GM12878 (cell line): ENCODE data around the gene FANCC. TPM values are rescaled to one million over a fixed set of nuclear protein-coding genes. Genes with fewer than 3 reads are reported as not detected.

Experiments used
- ATAC-seq: fragments of 200-7000 bp; cut with Tn5 transposase; 3 replicates; pipeline ENCODE4 v1.9.1; 2020; ENCODE audit warnings: mild to moderate bottlenecking, moderate library complexity
- BruUV-seq: library from RNA; stranded (reverse); fragments of 400-500 nt; replicated peaks from 2 replicates; lab custom pipeline; 2021; lab: Mats Ljungman, UMichigan
- CTCF ChIA-PET: fragments of 300-600 bp; sonication (Branson Sonifier 250); formaldehyde crosslinking; extraction: SDS; loops from one replicate; lab custom pipeline; 2021; ENCODE audit warnings: inconsistent platforms; lab: Yijun Ruan, JAX
- POLR2A ChIA-PET: fragments of 350-600 bp; formaldehyde crosslinking; extraction: SDS; loops from one replicate; lab custom pipeline; 2021; ENCODE audit warnings: inconsistent platforms; lab: Charles Lee
- RAD21 ChIA-PET: fragments of 300-600 bp; sonication (Branson Sonifier 250); formaldehyde crosslinking; loops from one replicate; lab custom pipeline; 2023; ENCODE audit warnings: antibody characterized with exemption; ENCODE audit not compliant: unreplicated experiment; lab: Charles Lee
- SMC1A ChIA-PET: fragments of 300-600 bp; sonication (Branson Sonifier 250); formaldehyde crosslinking; loops from one replicate; lab custom pipeline; 2023; ENCODE audit not compliant: unreplicated experiment, uncharacterized antibody; lab: Charles Lee
- DNase-seq: peaks from one replicate; pipeline ENCODE4 v3.0.0-alpha.2; 2011; ENCODE audit warnings: low read depth, low spot score
- FAIRE-seq: peaks from 3 replicates; lab custom pipeline; 2011; peaks lifted over from hg19 to GRCh38; lab: Jason Lieb, UNC
- H2AFZ ChIP-seq: 2 replicates; pipeline ENCODE4 v1.6.0; 2011; ENCODE audit warnings: low read depth, low read length, control low read depth; ENCODE audit not compliant: control insufficient read depth
- H3K27ac ChIP-seq: 2 replicates; pipeline ENCODE4 v1.5.1; 2011; ENCODE audit warnings: control low read depth; ENCODE audit not compliant: control insufficient read depth, insufficient read depth
- H3K27me3 ChIP-seq, 2 experiments: replicated peaks in 1 of 2; 2 replicates each; pipeline versions ENCODE4 v1.6.0 to v1.6.1; 2011; ENCODE audit warnings: low read length in 1 of 2; ENCODE audit not compliant: control insufficient read depth in 2 of 2, insufficient read depth in 2 of 2
- H3K36me3 ChIP-seq, 2 experiments: 2 replicates each; pipeline ENCODE4 v1.5.1; 2011; ENCODE audit warnings: low read length in 1 of 2; ENCODE audit not compliant: control insufficient read depth in 2 of 2, insufficient read depth in 2 of 2
- H3K4me1 ChIP-seq: 2 replicates; pipeline ENCODE4 v1.6.1; 2011; ENCODE audit warnings: mild to moderate bottlenecking, low read length, moderate library complexity, mixed read lengths; ENCODE audit not compliant: control insufficient read depth, insufficient read depth
- H3K4me2 ChIP-seq: 2 replicates; pipeline ENCODE4 v1.6.0; 2011; ENCODE audit warnings: control low read depth; ENCODE audit not compliant: control insufficient read depth, insufficient read depth
- H3K4me3 ChIP-seq: fragments of 200-600 bp; sonication (generic); 2 replicates; pipeline ENCODE4 v1.5.1; 2016
- H3K79me2 ChIP-seq: 2 replicates; pipeline ENCODE4 v1.6.0; 2011; ENCODE audit warnings: low read length; ENCODE audit not compliant: control insufficient read depth, insufficient read depth
- H3K9ac ChIP-seq: 2 replicates; pipeline ENCODE4 v1.8.0; 2011; ENCODE audit warnings: low read length, control low read depth, mixed read lengths; ENCODE audit not compliant: control insufficient read depth, insufficient read depth
- H3K9me3 ChIP-seq: replicated peaks from 3 replicates; pipeline ENCODE4 v1.5.1; 2011; ENCODE audit warnings: mild to moderate bottlenecking, low read length; ENCODE audit not compliant: control insufficient read depth, insufficient read depth
- H4K20me1 ChIP-seq: 2 replicates; pipeline ENCODE4 v1.6.0; 2011; ENCODE audit not compliant: control insufficient read depth, insufficient read depth
- ASH2L ChIP-seq: fragments of 300-600, 200-600 bp; sonication (generic); IDR thresholded peaks from 2 replicates; pipeline ENCODE4 v1.6.1; 2017; ENCODE audit warnings: low read depth, mild to moderate bottlenecking, borderline replicate concordance
- BACH1 ChIP-seq: fragments of 450-650 bp; IDR thresholded peaks from 2 replicates; pipeline ENCODE4 v1.6.1; 2017; ENCODE audit warnings: mild to moderate bottlenecking, borderline replicate concordance
- CTCF ChIP-seq, 3 experiments: IDR thresholded peaks in 2 of 3; conservative IDR thresholded peaks in 1 of 3; 2 replicates each; pipeline ENCODE4 v1.5.1; 2011; ENCODE audit warnings: low read depth in 3 of 3, low read length in 3 of 3, mild to moderate bottlenecking in 3 of 3, control low read depth in 2 of 3, moderate library complexity in 2 of 3, inconsistent platforms in 1 of 3, mixed read lengths in 1 of 3; ENCODE audit not compliant: control insufficient read depth in 2 of 3, insufficient read depth in 1 of 3; ENCODE audit errors: extremely low read depth in 1 of 3
- HDAC6 ChIP-seq: fragments of 200-600 bp; sonication (generic); IDR thresholded peaks from one replicate; pipeline ENCODE4 v1.8.0; 2017; ENCODE audit warnings: antibody characterized with exemption; ENCODE audit not compliant: unreplicated experiment
- HDGF ChIP-seq: fragments of 450-650 bp; IDR thresholded peaks from 2 replicates; pipeline ENCODE4 v1.6.1; 2016; ENCODE audit warnings: antibody characterized with exemption
- HSF1 ChIP-seq: fragments of 150-350 bp; IDR thresholded peaks from 2 replicates; pipeline ENCODE4 v1.6.1; 2014; ENCODE audit warnings: mild to moderate bottlenecking, low read depth, low read length
- PML ChIP-seq: IDR thresholded peaks from 2 replicates; pipeline ENCODE4 v1.6.1; 2012; ENCODE audit warnings: low read length, inconsistent platforms
- POU2F2 ChIP-seq: IDR thresholded peaks from 3 replicates; pipeline ENCODE4 v1.6.1; 2011; ENCODE audit warnings: low read depth, mild to moderate bottlenecking, low read length, borderline replicate concordance
- RFX5 ChIP-seq: IDR thresholded peaks from 2 replicates; pipeline ENCODE4 v1.6.1; 2011; ENCODE audit warnings: low read depth, low read length, improper control_type of control experiment
- SUZ12 ChIP-seq: fragments of 200-600 bp; sonication (generic); IDR thresholded peaks from one replicate; pipeline ENCODE4 v1.6.1; 2018; ENCODE audit warnings: antibody characterized with exemption, mild to moderate bottlenecking; ENCODE audit not compliant: unreplicated experiment
- ZBED1 ChIP-seq: IDR thresholded peaks from 2 replicates; pipeline ENCODE4 v1.6.1; 2016; ENCODE audit warnings: borderline replicate concordance
- ZNF687 ChIP-seq: fragments of 450-650 bp; IDR thresholded peaks from 2 replicates; pipeline ENCODE4 v1.6.1; 2017; ENCODE audit warnings: mild to moderate bottlenecking, moderate library complexity
- WGBS: methylation state at CpG from one replicate; pipeline ENCODE4 v1.1.6; 2016; ENCODE audit warnings: low lambda C conversion rate; ENCODE audit not compliant: insufficient replicate concordance, insufficient coverage; ENCODE audit errors: missing lambda C conversion rate; 5-methylcytosine and 5-hydroxymethylcytosine counted together
- in situ Hi-C: fragments of 300-500 bp; cut with MboI; formaldehyde crosslinking; loops from 9 replicates; pipeline ENCODE4 v1.14.3; 2018; ENCODE audit warnings: mixed read lengths
- intact Hi-C: fragments of 100-400 bp; cut with micrococcal nuclease; formaldehyde crosslinking; loops from one replicate; pipeline ENCODE4 v1.14.2; 2022; ENCODE audit not compliant: unreplicated experiment
- polyA plus RNA-seq, 11 experiments: library from polyadenylated mRNA; depleted of rRNA in 4 of 11; unstranded in 6 of 11; stranded (reverse) in 5 of 11; fragments of >200 nt; fragmentation: Nextera tagmentation in 4 of 11; fragmentation: Illumina TruSeq in 1 of 11; extraction: Ambion mirVana in 4 of 11; extraction: Trizol in 1 of 11; gene quantifications; 1 replicate in 1 of 11; 2 replicates in 10 of 11; pipeline versions ENCODE4 v1.2.1 to v1.2.3, GENCODE V29; 2011 to 2016; ENCODE audit warnings: inconsistent platforms in 2 of 11, missing spikeins in 2 of 11, low read depth in 1 of 11
- total RNA-seq, 4 experiments: library from RNA; depleted of rRNA in 3 of 4; stranded (reverse); fragments of >200 nt in 3 of 4; fragmentation: Illumina TruSeq in 1 of 4; extraction: Trizol in 1 of 4; gene quantifications; 2 replicates each; pipeline versions ENCODE4 v1.2.1 to v1.2.3, GENCODE V29; 2013 to 2021

Gene FANCC
- total and polyA plus RNA-seq, 10 of the 15 experiments (the other 5 are each of a cell fraction or from before 2014, with no cell fraction given), result 1.2 to 16.8 (median 10.5) TPM

- in situ Hi-C loops (no loop called here), intact Hi-C loops (no loop called here)
- H3K27ac ChIP-seq, result no peak overlapping the region
- ATAC-seq (no peak), FAIRE-seq (no peak), DNase-seq (no peak)
- no peak overlapping the region for H2AFZ ChIP-seq
- no peaks in the 10 kb centered on the region for H3K4me1 ChIP-seq
- ChIA-PET POLR2A (no interaction called here), SMC1A (no interaction called here), CTCF (no interaction called here), RAD21 (no interaction called here)
- H3K4me2 ChIP-seq, result no peak overlapping the region
- BruUV-seq, result no TSS peak
- H3K9ac ChIP-seq, result no peak overlapping the region
- no peak overlapping the region for H3K4me3 ChIP-seq
- H3K36me3 ChIP-seq, result no peaks in the 10 kb centered on the region; a peak in 1 of 4 replicates
- H3K9me3 ChIP-seq, result no peaks in the 10 kb centered on the region
- no peak for TF ChIP-seq HDAC6
- TF ChIP-seq SUZ12, result no peak
- TF ChIP-seq POU2F2, result no peak
- no peak for TF ChIP-seq BACH1
- TF ChIP-seq ZNF687, result no peak
- no peak for TF ChIP-seq HDGF
- TF ChIP-seq CTCF (IDR thresholded peaks at IDR 0.05 in 2 of 3, conservative IDR thresholded peaks at IDR 0.05 in 1 of 3; ENCODE audit: control insufficient read depth in 2 of 3, extremely low read depth in 1 of 3, insufficient read depth in 1 of 3, low read depth in 3 of 3, low read length in 3 of 3), result no peak
- TF ChIP-seq HSF1, result no peak
- TF ChIP-seq ASH2L, result no peak
- TF ChIP-seq RFX5, result no peak
- TF ChIP-seq ZBED1, result no peak
- no peak for TF ChIP-seq PML
- H4K20me1 ChIP-seq, result no peaks in the 10 kb centered on the region
- WGBS, result 97% methylated on average over 7 of the region's 7 CpGs
- no peaks in the 10 kb centered on the region for H3K79me2 ChIP-seq
- H3K27me3 ChIP-seq, result no peaks in the 10 kb centered on the region
Observed at GRCh38 chr9:95237336-95237735, 80.2 kb downstream of the FANCC start.
